ENCODE data around the gene YTHDC2. TPM values are rescaled to one million over a fixed set of nuclear protein-coding genes. Genes with fewer than 3 reads are reported as not detected.

Gene YTHDC2
- polyA plus RNA-seq, 1 donor (not counting 4 experiments of a cell fraction or from before 2014, with no cell fraction given): 15.2 TPM

- peak overlapping the region; percentile 84 for H3K9ac ChIP-seq (ENCODE audit: control insufficient read depth, extremely low read depth, insufficient read depth, low read length)
- H3K79me2 ChIP-seq (ENCODE audit: control insufficient read depth, insufficient read depth, low read length): peaks cover 30% of the 10 kb centered on the region
- no peaks in the 10 kb centered on the region for H3K27me3 ChIP-seq (ENCODE audit: control insufficient read depth, extremely low read depth, insufficient read depth, low read length)
- H3K4me1 ChIP-seq (ENCODE audit: control insufficient read depth, extremely low read depth, insufficient read depth, low read length): peaks cover 17% of the 10 kb centered on the region
- no peak for DNase-seq (ENCODE audit: low read depth, low spot score)
- TF ChIP-seq EZH2 (IDR thresholded peaks at IDR 0.05; ENCODE audit: low read length): no peak
- no peak for TF ChIP-seq CTCF (optimal IDR thresholded peaks at IDR 0.05 in 1 of 3, IDR thresholded peaks at IDR 0.05 in 1 of 3, conservative IDR thresholded peaks at IDR 0.05 in 1 of 3; ENCODE audit: extremely low read depth in 1 of 3, insufficient read depth in 2 of 3, low read length in 3 of 3)
- peaks cover 10% of the 10 kb centered on the region for H3K9me3 ChIP-seq (ENCODE audit: control insufficient read depth, low read depth, low read length)
- H3K9me1 ChIP-seq (ENCODE audit: control insufficient read depth, extremely low read depth, insufficient read depth, low read length): no peaks in the 10 kb centered on the region
- no peaks in the 10 kb centered on the region for H3K36me3 ChIP-seq (ENCODE audit: control insufficient read depth in 2 of 2, extremely low read depth in 1 of 2, insufficient read depth in 2 of 2, low read length in 2 of 2)
- H4K20me1 ChIP-seq (ENCODE audit: control insufficient read depth, extremely low read depth, insufficient read depth, low read length): no peaks in the 10 kb centered on the region
- FAIRE-seq: peak; percentile 65
- H3K4me3 ChIP-seq (ENCODE audit: control insufficient read depth in 2 of 3, extremely low read depth in 1 of 3, insufficient read depth in 2 of 3, low read depth in 1 of 3, low read length in 3 of 3): peak overlapping the region; percentile 80 to 85 (median 80)
- H3K27ac ChIP-seq (ENCODE audit: control insufficient read depth, insufficient read depth, low read length): peak overlapping the region; percentile 80
- dilution Hi-C loops (cut with MboI; ENCODE audit: extremely low pct_ligation_motif_present, low sequenced_read_pairs): no loop called here
- peak overlapping the region; percentile 62 for H2AFZ ChIP-seq (ENCODE audit: control insufficient read depth, low read length)
- H3K4me2 ChIP-seq (ENCODE audit: control insufficient read depth, extremely low read depth, insufficient read depth, low read depth, low read length): peak overlapping the region; percentile 75
Observed at GRCh38 chr5:113487416-113487780, 26.1 kb upstream of the YTHDC2 start.

- H3K4me2 ChIP-seq (ENCODE audit: control insufficient read depth, extremely low read depth, insufficient read depth, low read depth, low read length): peak within 1 kb of the TSS; percentile 75
- DNase-seq (ENCODE audit: low read depth, low spot score): peak; percentile 36
- peak within 1 kb of the TSS; percentile 80 to 85 (median 80) for H3K4me3 ChIP-seq (ENCODE audit: control insufficient read depth in 2 of 3, extremely low read depth in 1 of 3, insufficient read depth in 2 of 3, low read depth in 1 of 3, low read length in 3 of 3)
- H3K9me3 ChIP-seq (ENCODE audit: control insufficient read depth, low read depth, low read length): peaks cover 10% of the 10 kb centered on the region
- H3K27me3 ChIP-seq (ENCODE audit: control insufficient read depth, extremely low read depth, insufficient read depth, low read length): no peaks in the 10 kb centered on the region
- no peaks in the 10 kb centered on the region for H3K36me3 ChIP-seq (ENCODE audit: control insufficient read depth in 2 of 2, extremely low read depth in 1 of 2, insufficient read depth in 2 of 2, low read length in 2 of 2)
- H3K27ac ChIP-seq (ENCODE audit: control insufficient read depth, insufficient read depth, low read length): peak within 1 kb of the TSS; percentile 80
- no peaks in the 10 kb centered on the region for H4K20me1 ChIP-seq (ENCODE audit: control insufficient read depth, extremely low read depth, insufficient read depth, low read length)
- no peak for TF ChIP-seq CTCF (optimal IDR thresholded peaks at IDR 0.05 in 1 of 3, IDR thresholded peaks at IDR 0.05 in 1 of 3, conservative IDR thresholded peaks at IDR 0.05 in 1 of 3; ENCODE audit: extremely low read depth in 1 of 3, insufficient read depth in 2 of 3, low read length in 3 of 3)
- no peak for TF ChIP-seq EZH2 (IDR thresholded peaks at IDR 0.05; ENCODE audit: low read length)
- peaks cover 17% of the 10 kb centered on the region for H3K4me1 ChIP-seq (ENCODE audit: control insufficient read depth, extremely low read depth, insufficient read depth, low read length)
- dilution Hi-C loops (cut with MboI; ENCODE audit: extremely low pct_ligation_motif_present, low sequenced_read_pairs): no loop called here
- peaks cover 30% of the 10 kb centered on the region for H3K79me2 ChIP-seq (ENCODE audit: control insufficient read depth, insufficient read depth, low read length)
- no peaks in the 10 kb centered on the region for H3K9me1 ChIP-seq (ENCODE audit: control insufficient read depth, extremely low read depth, insufficient read depth, low read length)
- peak within 1 kb of the TSS; percentile 94 for H2AFZ ChIP-seq (ENCODE audit: control insufficient read depth, low read length)
- FAIRE-seq: no peak
- H3K9ac ChIP-seq (ENCODE audit: control insufficient read depth, extremely low read depth, insufficient read depth, low read length): peak within 1 kb of the TSS; percentile 84
Observed at GRCh38 chr5:113487781-113488644, 25.5 kb upstream of the YTHDC2 start, which contains the start of gene MCC. Gene MCC (minus strand): TSS chr5:113488453.

All from keratinocyte (primary cell).